HG03108 (cell line): ENCODE data around the gene MICAL1.
A peak's percentile ranks its signal among the peaks of the same experiment; 100 is the strongest.

ENCODE experiments used
- ATAC-seq: cut with Tn5 transposase; IDR thresholded peaks from one replicate; pipeline ENCODE4 v1.9.1; 2021; ENCODE audit warnings: moderate library complexity; ENCODE audit not compliant: unreplicated experiment

The MICAL1 gene

GRCh38 chr6:109455437-109456110 lies at the start of gene MICAL1:
TSS of gene MICAL1 (minus strand) at chr6:109455772. CDS start at chr6:109454196, 1,576 bp downstream.
- peak; percentile 47 for ATAC-seq

- ATAC-seq: no peak
Observed at GRCh38 chr6:109503327-109504224, 48.0 kb upstream of the MICAL1 start.

- ATAC-seq: no peak
Observed at GRCh38 chr6:109498936-109499335, 43.4 kb upstream of the MICAL1 start.

- ATAC-seq: no peak
Observed at GRCh38 chr6:109498052-109498451, 42.5 kb upstream of the MICAL1 start.

- no peak for ATAC-seq
Observed at GRCh38 chr6:109496036-109496772, 40.6 kb upstream of the MICAL1 start.

- no peak for ATAC-seq
Observed at GRCh38 chr6:109493865-109494264, 38.3 kb upstream of the MICAL1 start.

- ATAC-seq: no peak
Observed at GRCh38 chr6:109491207-109491938, 35.8 kb upstream of the MICAL1 start.

- no peak for ATAC-seq
Observed at GRCh38 chr6:109490713-109491112, 35.1 kb upstream of the MICAL1 start.

GRCh38 chr6:109488001-109488400 lies 32.4 kb upstream of the MICAL1 start:
- no peak for ATAC-seq

- ATAC-seq: no peak
Observed at GRCh38 chr6:109486068-109486467, 30.5 kb upstream of the MICAL1 start.

- ATAC-seq: no peak
Observed at GRCh38 chr6:109485266-109485935, 29.8 kb upstream of the MICAL1 start.

- no peak for ATAC-seq
Observed at GRCh38 chr6:109484122-109484521, 28.6 kb upstream of the MICAL1 start.

GRCh38 chr6:109483735-109484057 lies 28.1 kb upstream of the MICAL1 start:
- ATAC-seq: peak; percentile 5

- ATAC-seq: peak; percentile 89
Observed at GRCh38 chr6:109482905-109483734, 27.5 kb upstream of the MICAL1 start, which contains the start of gene ZBTB24. TSS of gene ZBTB24 (minus strand) at chr6:109483219. CDS start at chr6:109482026, 1,193 bp downstream.

GRCh38 chr6:109480993-109481480 lies 25.5 kb upstream of the MICAL1 start:
- ATAC-seq: no peak

GRCh38 chr6:109478841-109479624 lies 23.5 kb upstream of the MICAL1 start:
- ATAC-seq: no peak

GRCh38 chr6:109478222-109478805 lies 22.7 kb upstream of the MICAL1 start:
- ATAC-seq: no peak

GRCh38 chr6:109477725-109478124 lies 22.2 kb upstream of the MICAL1 start:
- peak; percentile 73 for ATAC-seq
